ENCODE measurements around the gene ARHGEF16. TPM values are rescaled to one million over a fixed set of nuclear protein-coding genes. Genes with fewer than 3 reads are reported as not detected.

The ARHGEF16 gene
- total RNA-seq, 1 donor from 2014 or later: 1.3 TPM

- Histone ChIP-seq H3K9ac (no peak overlapping the region), H3F3A (ENCODE audit: low read depth) (peaks cover 14% of the 10 kb centered on the region), H2AFZ (replicated peaks) (no peak overlapping the region), H3K27me3 (no peaks in the 10 kb centered on the region), H3K4me2 (peak overlapping the region; percentile 72), H3K4me3 (peak overlapping the region; percentile 11), H3K9me3 (ENCODE audit: low read depth) (no peaks in the 10 kb centered on the region), H4K20me1 (ENCODE audit: low read depth) (no peaks in the 10 kb centered on the region), H3K36me3 (no peaks in the 10 kb centered on the region), H3K79me2 (ENCODE audit: low read depth) (no peaks in the 10 kb centered on the region), H3K4me1 (peaks cover 14% of the 10 kb centered on the region), H3K27ac (peak overlapping the region; percentile 22)
- DNase-seq (ENCODE audit: low spot score): peak; percentile 87
- H3K4me3 Mint-ChIP-seq: peak overlapping the region; percentile 24
- TF ChIP-seq CTCF (IDR thresholded peaks at IDR 0.05) (peak; percentile 50), EZH2 (IDR thresholded peaks at IDR 0.05) (no peak), EZH2phosphoT487 (IDR thresholded peaks at IDR 0.05) (no peak)
- peaks cover 4% of the 10 kb centered on the region for H3K9me3 Mint-ChIP-seq
- peaks cover 32% of the 10 kb centered on the region for H3K4me1 Mint-ChIP-seq
- H3K27me3 Mint-ChIP-seq (ENCODE audit: insufficient read depth, low read depth): peaks cover 14% of the 10 kb centered on the region
- H3K36me3 Mint-ChIP-seq: peaks cover 4% of the 10 kb centered on the region
- peak overlapping the region; percentile 95 for H3K27ac Mint-ChIP-seq
Observed at GRCh38 chr1:3471356-3472087, 17.1 kb downstream of the ARHGEF16 start.

GRCh38 chr1:3472088-3472850 lies 17.8 kb downstream of the ARHGEF16 start:
- Histone ChIP-seq H3K9ac (no peak overlapping the region), H3K4me2 (peak overlapping the region; percentile 72), H4K20me1 (ENCODE audit: low read depth) (no peaks in the 10 kb centered on the region), H3F3A (ENCODE audit: low read depth) (peaks cover 14% of the 10 kb centered on the region), H3K27ac (peak overlapping the region; percentile 22), H3K27me3 (no peaks in the 10 kb centered on the region), H3K4me1 (peaks cover 14% of the 10 kb centered on the region), H3K36me3 (no peaks in the 10 kb centered on the region), H2AFZ (replicated peaks) (no peak overlapping the region), H3K79me2 (ENCODE audit: low read depth) (no peaks in the 10 kb centered on the region), H3K4me3 (peak overlapping the region; percentile 11), H3K9me3 (ENCODE audit: low read depth) (no peaks in the 10 kb centered on the region)
- Mint-ChIP-seq H3K4me3 (no peak overlapping the region), H3K9me3 (peaks cover 4% of the 10 kb centered on the region), H3K27me3 (ENCODE audit: insufficient read depth, low read depth) (peaks cover 14% of the 10 kb centered on the region), H3K27ac (peak overlapping the region; percentile 95), H3K36me3 (peaks cover 4% of the 10 kb centered on the region), H3K4me1 (peaks cover 32% of the 10 kb centered on the region)
- TF ChIP-seq EZH2phosphoT487 (IDR thresholded peaks at IDR 0.05) (no peak), CTCF (IDR thresholded peaks at IDR 0.05) (no peak), EZH2 (IDR thresholded peaks at IDR 0.05) (no peak)
- no peak for DNase-seq (ENCODE audit: low spot score)

- Histone ChIP-seq H3K27ac (no peak overlapping the region), H3F3A (ENCODE audit: low read depth) (peaks cover 14% of the 10 kb centered on the region), H3K27me3 (no peaks in the 10 kb centered on the region), H3K79me2 (ENCODE audit: low read depth) (no peaks in the 10 kb centered on the region), H2AFZ (replicated peaks) (no peak overlapping the region), H3K9ac (no peak overlapping the region), H3K36me3 (no peaks in the 10 kb centered on the region), H3K4me2 (no peak overlapping the region), H3K9me3 (ENCODE audit: low read depth) (no peaks in the 10 kb centered on the region), H4K20me1 (ENCODE audit: low read depth) (no peaks in the 10 kb centered on the region), H3K4me1 (peaks cover 14% of the 10 kb centered on the region), H3K4me3 (no peak overlapping the region)
- H3K4me1 Mint-ChIP-seq: peaks cover 32% of the 10 kb centered on the region
- peak overlapping the region; percentile 90 for H3K27ac Mint-ChIP-seq
- H3K4me3 Mint-ChIP-seq: no peak overlapping the region
- peaks cover 4% of the 10 kb centered on the region for H3K36me3 Mint-ChIP-seq
- TF ChIP-seq EZH2phosphoT487 (IDR thresholded peaks at IDR 0.05) (no peak), CTCF (IDR thresholded peaks at IDR 0.05) (no peak), EZH2 (IDR thresholded peaks at IDR 0.05) (no peak)
- peaks cover 4% of the 10 kb centered on the region for H3K9me3 Mint-ChIP-seq
- peaks cover 14% of the 10 kb centered on the region for H3K27me3 Mint-ChIP-seq (ENCODE audit: insufficient read depth, low read depth)
- DNase-seq (ENCODE audit: low spot score): no peak
Observed at GRCh38 chr1:3472906-3473305, 18.4 kb downstream of the ARHGEF16 start.
